B cell (primary cell): Measurements from ENCODE around the gene PAAF1. TPM values are rescaled to one million over a fixed set of nuclear protein-coding genes. Genes with fewer than 3 reads are reported as not detected.

ENCODE experiments used
- ATAC-seq: fragments of 200-7000 bp; cut with Tn5 transposase; one replicate; pipeline ENCODE4 v1.10.0; 2021; ENCODE audit warnings: low read depth, mild to moderate bottlenecking, moderate number of reproducible peaks, moderate library complexity
- CTCF ChIA-PET: fragments of 350-600 bp; sonication (Branson Sonifier 250); formaldehyde crosslinking; loops from one replicate; lab custom pipeline; 2021; ENCODE audit warnings: antibody characterized with exemption, inconsistent platforms; lab: Charles Lee
- POLR2A ChIA-PET: fragments of 350-600 bp; sonication (Branson Sonifier 250); formaldehyde crosslinking; loops from one replicate; lab custom pipeline; 2021; ENCODE audit warnings: antibody characterized with exemption; lab: Charles Lee
- DNase-seq: peaks from one replicate; pipeline ENCODE4 v3.0.0; 2013
- H2AFZ ChIP-seq: 2 replicates; pipeline ENCODE4 v1.6.1; 2012; ENCODE audit warnings: mild to moderate bottlenecking, low read depth, low read length; ENCODE audit not compliant: insufficient read depth, poor library complexity, severe bottlenecking
- H3K27ac ChIP-seq, 2 donors: 1 replicate in 1 of 2; 2 replicates in 1 of 2; pipeline ENCODE4 v1.5.1; 2012 to 2013; ENCODE audit warnings: low read length in 2 of 2, mild to moderate bottlenecking in 2 of 2, moderate library complexity in 1 of 2
- H3K27me3 ChIP-seq, 4 experiments: fragments of 200-600 bp in 1 of 4; sonication (generic) in 1 of 4; replicated peaks in 1 of 4; 1 replicate in 2 of 4; 2 replicates in 2 of 4; pipeline versions ENCODE4 v1.6.1 to v1.7.0; 2013 to 2016; ENCODE audit warnings: low read length in 3 of 4, mild to moderate bottlenecking in 2 of 4, mixed read lengths in 1 of 4, moderate library complexity in 1 of 4; ENCODE audit not compliant: insufficient read depth in 4 of 4, control insufficient read depth in 3 of 4; ENCODE audit errors: control extremely low read depth in 1 of 4
- H3K36me3 ChIP-seq, 2 experiments: replicated peaks in 1 of 2; 1 replicate in 1 of 2; 2 replicates in 1 of 2; pipeline versions ENCODE4 v1.6.1 to v1.7.1; 2013; ENCODE audit warnings: low read length in 1 of 2; ENCODE audit not compliant: insufficient read depth in 2 of 2, control insufficient read depth in 1 of 2; ENCODE audit errors: control extremely low read depth in 1 of 2, extremely low read depth in 1 of 2
- H3K4me1 ChIP-seq, 2 donors: fragments of 200-600 bp in 1 of 2; sonication (generic) in 1 of 2; 1 replicate in 1 of 2; 2 replicates in 1 of 2; pipeline versions ENCODE4 v1.5.1 to v1.6.1; 2013 to 2017; ENCODE audit warnings: low read length in 2 of 2; ENCODE audit not compliant: control insufficient read depth in 2 of 2, insufficient read depth in 2 of 2
- H3K4me2 ChIP-seq: replicated peaks from 2 replicates; pipeline ENCODE3; 2012; ENCODE audit warnings: mild to moderate bottlenecking, low read depth, low read length; ENCODE audit not compliant: poor library complexity, severe bottlenecking
- H3K4me3 ChIP-seq, 5 experiments: fragments of 200-600 bp in 1 of 5; sonication (generic) in 1 of 5; 1 replicate in 3 of 5; 2 replicates in 2 of 5; pipeline versions ENCODE4 v1.5.1 to v1.7.0; 2011 to 2016; ENCODE audit warnings: low read length in 4 of 5, mild to moderate bottlenecking in 4 of 5, low read depth in 2 of 5, control low read depth in 1 of 5, moderate library complexity in 1 of 5; ENCODE audit not compliant: insufficient read depth in 1 of 5; ENCODE audit errors: control extremely low read depth in 1 of 5, extremely low read depth in 1 of 5
- H3K79me2 ChIP-seq: fragments of 200-600 bp; sonication (generic); one replicate; pipeline ENCODE4 v1.6.0; 2016; ENCODE audit warnings: low read length; ENCODE audit not compliant: control insufficient read depth, insufficient read depth
- H3K9ac ChIP-seq: fragments of 200-600 bp; sonication (generic); 2 replicates; pipeline ENCODE4 v1.6.1; 2017; ENCODE audit warnings: mild to moderate bottlenecking, low read length, moderate library complexity
- H3K9me3 ChIP-seq, 3 donors: one replicate each; pipeline versions ENCODE4 v1.6.1 to v1.7.1; 2013; ENCODE audit warnings: low read length in 2 of 3; ENCODE audit not compliant: control insufficient read depth in 2 of 3, insufficient read depth in 1 of 3; ENCODE audit errors: control extremely low read depth in 1 of 3
- H4K20me1 ChIP-seq: 2 replicates; pipeline ENCODE4 v1.6.0; 2012; ENCODE audit warnings: mild to moderate bottlenecking, low read length; ENCODE audit not compliant: insufficient read depth, control insufficient read depth, poor library complexity, severe bottlenecking
- H3K27ac Mint-ChIP-seq: one replicate; pipeline ENCODE4 v1.8.0; 2021; ENCODE audit warnings: mixed read lengths
- H3K27me3 Mint-ChIP-seq: one replicate; pipeline ENCODE4 v1.8.0; 2021; ENCODE audit warnings: mixed read lengths
- H3K4me1 Mint-ChIP-seq: one replicate; pipeline ENCODE4 v1.8.0; 2021; ENCODE audit warnings: mixed read lengths
- H3K4me3 Mint-ChIP-seq: one replicate; pipeline ENCODE4 v1.8.0; 2021; ENCODE audit warnings: mixed read lengths
- H3K9me3 Mint-ChIP-seq: one replicate; pipeline ENCODE4 v1.8.0; 2022; ENCODE audit warnings: mixed read lengths; ENCODE audit not compliant: insufficient read depth
- EZH2 ChIP-seq: IDR thresholded peaks from 2 replicates; pipeline ENCODE4 v1.6.1; 2012; ENCODE audit warnings: borderline replicate concordance, low read depth, mild to moderate bottlenecking, moderate library complexity, low read length; ENCODE audit not compliant: insufficient read depth, poor library complexity, severe bottlenecking
- WGBS: methylation state at CpG from one replicate; pipeline ENCODE4 v1.1.5; 2013; ENCODE audit warnings: missing lambda C conversion rate; ENCODE audit not compliant: insufficient coverage; 5-methylcytosine and 5-hydroxymethylcytosine counted together
- intact Hi-C: fragments of 100-400 bp; cut with micrococcal nuclease; formaldehyde crosslinking; loops from one replicate; pipeline ENCODE4 v1.10.0; 2022
- polyA plus RNA-seq: library from polyadenylated mRNA; depleted of rRNA; stranded (reverse); fragments of >200 nt; gene quantifications from 2 replicates; pipeline ENCODE4 v1.2.3, GENCODE V29; 2012
- total RNA-seq, 2 donors: library from RNA; stranded (reverse); fragments of 120-200 nt in 1 of 2; gene quantifications; 1 replicate in 1 of 2; 2 replicates in 1 of 2; pipeline versions ENCODE4 v1.2.3 to v1.2.4, GENCODE V29; 2013 to 2022
- TF ChIP-seq, protein P1 (sequence below): fragments of 200-600 bp; IDR thresholded peaks from one replicate; pipeline ENCODE4 v1.8.0; 2022; ENCODE audit warnings: antibody characterized with exemption, mild to moderate bottlenecking

PAAF1 gene
- total and polyA plus RNA-seq, 2 donors (not counting 1 experiment from before 2014, with no cell fraction given), result 11.5 to 19.5 TPM

DNA sequence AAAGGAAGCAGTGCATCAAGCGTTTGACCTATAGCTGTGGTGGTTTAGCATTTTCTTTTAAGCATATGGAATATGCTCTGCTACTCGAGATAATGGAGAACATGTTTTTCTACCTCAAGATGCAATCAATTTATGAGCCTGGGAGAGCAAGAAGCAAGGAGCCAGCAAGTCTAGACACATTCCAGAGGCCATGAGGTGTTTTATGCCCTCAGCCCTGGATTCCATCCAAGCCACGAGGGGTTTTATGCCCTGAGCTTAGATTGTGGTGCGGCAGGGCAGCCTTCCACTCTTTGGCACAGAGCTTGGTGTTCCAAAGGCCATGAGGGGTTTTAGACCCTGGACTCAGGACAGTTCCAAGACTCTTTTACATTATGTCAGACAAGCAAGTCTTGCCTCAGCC lies 62.3 kb downstream of the PAAF1 start:
- H3K4me3 ChIP-seq, result no peak overlapping the region
- Mint-ChIP-seq H3K4me3 (no peak overlapping the region), H3K27ac (no peak overlapping the region), H3K27me3 (no peaks in the 10 kb centered on the region), H3K9me3 (peaks cover 2% of the 10 kb centered on the region), H3K4me1 (no peaks in the 10 kb centered on the region)
- TF ChIP-seq, protein P1, sequence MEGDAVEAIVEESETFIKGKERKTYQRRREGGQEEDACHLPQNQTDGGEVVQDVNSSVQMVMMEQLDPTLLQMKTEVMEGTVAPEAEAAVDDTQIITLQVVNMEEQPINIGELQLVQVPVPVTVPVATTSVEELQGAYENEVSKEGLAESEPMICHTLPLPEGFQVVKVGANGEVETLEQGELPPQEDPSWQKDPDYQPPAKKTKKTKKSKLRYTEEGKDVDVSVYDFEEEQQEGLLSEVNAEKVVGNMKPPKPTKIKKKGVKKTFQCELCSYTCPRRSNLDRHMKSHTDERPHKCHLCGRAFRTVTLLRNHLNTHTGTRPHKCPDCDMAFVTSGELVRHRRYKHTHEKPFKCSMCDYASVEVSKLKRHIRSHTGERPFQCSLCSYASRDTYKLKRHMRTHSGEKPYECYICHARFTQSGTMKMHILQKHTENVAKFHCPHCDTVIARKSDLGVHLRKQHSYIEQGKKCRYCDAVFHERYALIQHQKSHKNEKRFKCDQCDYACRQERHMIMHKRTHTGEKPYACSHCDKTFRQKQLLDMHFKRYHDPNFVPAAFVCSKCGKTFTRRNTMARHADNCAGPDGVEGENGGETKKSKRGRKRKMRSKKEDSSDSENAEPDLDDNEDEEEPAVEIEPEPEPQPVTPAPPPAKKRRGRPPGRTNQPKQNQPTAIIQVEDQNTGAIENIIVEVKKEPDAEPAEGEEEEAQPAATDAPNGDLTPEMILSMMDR, result no peak
- no peak for TF ChIP-seq EZH2
- intact Hi-C loops, result loop anchor here (10.0 kb wide), 1 partner anchor 314 kb away; no protein-coding TSS in a partner anchor
- POLR2A ChIA-PET, result no interaction called here
- ATAC-seq (no peak), DNase-seq (no peak)
- H3K27ac ChIP-seq, result no peak overlapping the region
- no peaks in the 10 kb centered on the region for H3K4me1 ChIP-seq
- H3K9ac ChIP-seq, result no peak overlapping the region
- CTCF ChIA-PET, result no interaction called here
- peaks cover 0 to 23% (median 0%) of the 10 kb centered on the region in 3 donors for H3K9me3 ChIP-seq
- 68% methylated on average over 3 of the region's 4 CpGs for WGBS
- no peak overlapping the region for H3K4me2 ChIP-seq
- no peaks in the 10 kb centered on the region for H4K20me1 ChIP-seq
- peaks cover 0 to 4% of the 10 kb centered on the region in 2 experiments for H3K36me3 ChIP-seq
- H3K27me3 ChIP-seq, result no peaks in the 10 kb centered on the region
- no peak overlapping the region for H2AFZ ChIP-seq
- no peaks in the 10 kb centered on the region for H3K79me2 ChIP-seq

DNA sequence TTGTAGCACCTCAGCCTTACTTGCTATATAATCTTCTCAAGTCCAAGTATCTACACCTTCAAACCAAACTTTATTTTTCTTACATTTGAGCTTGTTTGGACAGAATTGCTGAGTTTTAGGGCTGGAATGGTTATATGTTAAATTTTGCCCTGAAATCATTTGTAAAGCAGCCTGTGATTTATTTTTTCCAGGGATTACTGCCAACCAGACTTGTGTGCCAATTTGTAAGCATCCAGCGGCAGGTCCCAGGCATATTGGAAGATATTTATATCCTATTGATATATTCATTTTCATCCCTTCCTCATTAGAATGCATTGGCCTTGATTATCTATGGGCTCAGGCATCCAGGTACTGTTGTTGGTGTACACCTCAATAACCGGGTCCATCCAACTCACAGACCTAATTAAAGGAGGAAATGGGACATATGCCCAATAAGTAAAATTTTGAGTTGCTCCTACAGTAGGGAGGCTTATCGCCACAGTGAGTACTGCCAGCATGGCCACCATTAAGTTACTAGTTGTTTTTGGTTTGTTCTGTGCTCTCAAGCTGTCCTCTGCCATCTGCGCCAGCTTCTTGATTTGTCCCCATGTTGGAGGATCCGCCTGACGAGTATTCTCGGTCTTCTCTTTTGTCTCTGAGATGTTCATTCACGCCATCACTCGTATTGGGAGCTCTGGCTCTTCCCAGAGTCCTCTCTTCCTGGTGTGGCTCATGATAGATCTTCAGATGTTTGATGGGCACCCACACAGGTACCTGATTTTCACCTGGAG lies 64.2 kb downstream of the PAAF1 start:
- intact Hi-C loops, result no loop called here
- WGBS, result 94% methylated on average over 7 of the region's 9 CpGs
- CTCF ChIA-PET, result no interaction called here

More for the DNA sequence above, 64.2 kb downstream of the PAAF1 start:
- TF ChIP-seq, protein P1, result no peak
- TF ChIP-seq EZH2, result no peak
- no peaks in the 10 kb centered on the region for H3K27me3 ChIP-seq
- no peak overlapping the region for H3K9ac ChIP-seq
- no peak overlapping the region for H3K4me2 ChIP-seq
- H3K4me1 ChIP-seq, result no peaks in the 10 kb centered on the region
- H3K4me3 Mint-ChIP-seq, result no peak overlapping the region
- peaks cover 0 to 23% (median 0%) of the 10 kb centered on the region in 3 donors for H3K9me3 ChIP-seq
- no peak overlapping the region for H3K4me3 ChIP-seq
- H3K9me3 Mint-ChIP-seq, result peaks cover 2% of the 10 kb centered on the region
- no peaks in the 10 kb centered on the region for H3K27me3 Mint-ChIP-seq
- H3K27ac Mint-ChIP-seq, result no peak overlapping the region
- no peaks in the 10 kb centered on the region for H4K20me1 ChIP-seq
- H3K4me1 Mint-ChIP-seq, result no peaks in the 10 kb centered on the region
- no peak overlapping the region for H3K27ac ChIP-seq
- no peaks in the 10 kb centered on the region for H3K79me2 ChIP-seq
- no peak for ATAC-seq
- H2AFZ ChIP-seq, result no peak overlapping the region
- no peak for DNase-seq
- H3K36me3 ChIP-seq, result no peaks in the 10 kb centered on the region
- POLR2A ChIA-PET, result no interaction called here
